ELR (cell line): ENCODE results near the gene LAS1L.
"Not testable (repeated sequence)": the region's sequence is repeated elsewhere in the genome, so short reads cannot be mapped to it uniquely, and the experiment has no call there.

ENCODE experiments used
- DNase-seq: peaks from one replicate; pipeline ENCODE4 v3.0.0-alpha.2; 2015; ENCODE audit warnings: low read depth

LAS1L gene

DNA sequence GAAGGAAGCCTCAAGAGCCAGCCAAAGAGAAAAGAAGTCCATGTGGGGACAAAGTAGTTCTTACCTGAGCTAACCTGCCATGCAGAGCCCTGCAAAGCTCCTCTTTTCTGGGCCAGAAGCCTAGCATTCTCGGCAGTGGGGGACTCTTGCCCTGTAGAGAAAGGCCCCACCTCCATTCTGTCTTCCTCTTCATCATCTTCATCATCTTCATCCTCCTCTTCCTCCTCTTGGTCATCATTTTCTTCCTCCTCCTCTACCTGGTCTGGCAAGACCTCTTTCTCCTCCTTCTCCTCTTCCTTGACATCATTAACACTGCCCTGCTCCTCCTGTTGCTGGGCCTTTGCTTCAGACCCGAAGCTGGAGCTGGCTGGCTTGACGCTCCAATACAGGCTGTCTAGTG lies 16.7 kb downstream of the LAS1L start:
- DNase-seq = no peak

DNA sequence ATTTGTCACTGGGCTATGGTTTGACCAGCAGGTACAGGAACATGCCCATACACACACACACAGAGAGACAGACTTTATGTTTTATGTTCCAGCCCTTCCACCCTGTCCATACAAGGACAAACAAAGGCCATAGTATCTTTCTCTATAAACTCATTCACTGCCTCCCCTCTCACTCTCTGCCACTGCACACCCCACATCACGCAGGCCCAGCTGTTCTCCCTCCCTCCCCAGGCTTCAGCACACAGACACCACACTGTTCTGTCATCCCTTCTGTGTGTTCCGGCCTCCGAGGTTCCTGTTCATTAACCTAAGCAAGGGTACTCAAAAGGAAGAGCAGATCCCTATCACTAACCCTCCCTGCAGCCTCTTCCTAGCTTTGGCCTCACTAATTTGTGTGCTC lies 17.8 kb downstream of the LAS1L start:
- DNase-seq = no peak

DNA sequence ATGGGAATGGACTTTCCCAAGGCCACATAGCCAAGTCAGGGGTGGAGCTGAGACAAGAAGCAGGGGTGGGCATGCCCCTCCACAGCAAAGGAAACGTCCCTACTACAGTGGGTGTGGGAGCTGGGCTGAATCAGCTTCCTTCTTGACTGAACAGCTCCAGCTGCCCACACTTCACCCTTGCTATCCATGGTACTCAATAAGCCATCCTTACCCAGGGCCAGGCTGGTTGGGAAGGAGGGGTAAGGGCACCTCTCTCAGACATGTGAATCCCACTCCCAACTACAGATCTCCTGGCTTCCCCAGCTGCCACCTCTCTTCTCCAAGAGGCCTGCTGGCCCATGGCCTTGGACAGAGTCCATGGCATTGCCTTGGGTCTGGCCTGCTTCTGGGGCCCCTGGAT lies 21.0 kb downstream of the LAS1L start:
- DNase-seq = no peak

DNA sequence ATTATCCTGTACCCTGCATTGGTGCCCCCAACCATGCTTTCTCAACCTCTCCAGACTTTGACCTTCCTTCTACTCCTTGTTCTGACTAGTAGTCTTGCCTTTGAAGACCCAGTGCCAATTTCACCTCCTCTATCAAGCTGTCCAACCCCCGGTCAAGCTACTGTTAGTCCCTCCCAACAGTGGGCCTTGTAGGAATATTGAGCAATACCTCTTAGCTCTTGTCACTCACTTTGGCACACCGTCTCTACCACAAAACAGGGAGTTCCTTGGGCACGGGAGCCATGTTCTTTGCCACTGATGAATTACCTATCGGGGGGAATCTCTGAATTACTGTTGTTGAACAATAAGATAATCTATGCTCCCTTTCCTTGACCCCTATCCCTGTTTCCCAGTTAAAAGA lies 25.2 kb downstream of the LAS1L start:
- no peak for DNase-seq

DNA sequence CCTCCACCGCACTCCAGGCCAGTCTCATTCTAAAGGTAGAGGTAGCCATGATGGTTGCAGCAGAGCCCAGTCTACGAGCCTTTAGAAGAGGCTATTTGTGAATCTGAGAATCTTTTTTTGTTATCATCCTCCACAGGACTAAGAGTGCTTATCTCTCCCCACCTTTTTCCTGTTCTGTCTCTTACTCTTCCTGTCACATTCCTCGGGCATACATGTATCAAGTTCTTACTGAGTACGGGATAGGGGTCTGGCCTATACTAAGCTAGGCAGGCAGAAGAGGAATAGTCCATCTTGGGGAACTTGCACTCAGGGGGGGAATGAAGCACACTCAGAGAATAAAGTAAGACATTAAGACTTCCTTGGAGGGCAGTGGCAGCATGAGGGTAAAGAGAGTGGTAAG lies 25.7 kb downstream of the LAS1L start:
- no peak for DNase-seq

DNA sequence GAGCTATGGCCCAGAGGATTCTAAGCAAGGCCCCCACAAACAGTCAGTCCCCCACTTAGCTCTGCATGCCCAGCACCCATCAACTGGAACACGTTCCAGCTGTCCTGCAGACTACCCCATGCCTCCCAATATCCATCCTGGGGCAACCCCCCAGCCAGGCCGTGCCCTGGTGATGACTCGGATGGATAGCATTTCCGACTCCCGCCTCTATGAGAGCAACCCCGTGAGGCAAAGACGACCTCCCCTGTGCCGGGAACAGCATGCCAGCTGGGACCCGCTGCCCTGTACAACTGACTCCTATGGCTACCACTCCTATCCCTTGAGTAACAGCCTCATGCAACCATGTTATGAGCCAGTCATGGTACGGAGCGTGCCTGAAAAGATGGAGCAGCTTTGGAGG lies 32.0 kb downstream of the LAS1L start:
- DNase-seq = peak; percentile 1

DNA sequence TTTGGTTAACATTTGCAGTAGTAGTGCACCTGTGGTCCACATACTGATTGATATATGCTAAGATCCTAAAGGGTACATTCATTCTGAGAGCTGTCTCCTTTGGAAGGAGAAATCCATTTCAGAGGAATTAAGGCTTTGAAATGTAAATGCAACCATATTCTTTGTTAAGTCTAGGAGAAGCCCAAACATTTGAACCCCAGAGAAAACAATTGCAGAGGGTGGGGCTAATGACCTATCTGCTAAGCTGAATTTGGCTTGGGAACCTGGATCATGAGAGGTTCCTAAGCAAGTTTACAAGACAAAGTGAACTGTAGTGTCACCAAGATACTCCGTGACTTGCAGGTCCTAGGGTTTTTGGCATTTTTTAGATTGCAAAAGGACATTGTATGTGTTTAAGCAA lies 41.2 kb downstream of the LAS1L start:
- DNase-seq = no peak

DNA sequence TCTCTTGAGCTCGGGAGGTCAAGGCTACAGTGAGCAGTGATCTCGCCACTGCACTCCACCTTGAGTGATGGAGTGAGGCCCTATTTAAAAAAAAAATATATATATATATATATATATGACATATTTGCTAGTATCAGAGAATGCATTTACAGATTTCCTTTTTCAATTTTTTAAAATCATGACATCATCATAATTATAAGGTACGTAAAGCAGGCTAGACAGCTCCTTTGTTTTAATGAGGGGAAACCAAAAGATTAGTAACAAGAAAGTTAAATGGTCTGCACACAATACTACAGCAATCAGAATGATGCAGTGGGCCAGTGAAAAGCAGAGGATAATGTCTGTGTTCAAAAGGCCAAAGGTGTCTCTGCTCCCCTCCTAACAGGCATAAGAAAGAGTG lies 43.0 kb downstream of the LAS1L start:
- DNase-seq = no peak

DNA sequence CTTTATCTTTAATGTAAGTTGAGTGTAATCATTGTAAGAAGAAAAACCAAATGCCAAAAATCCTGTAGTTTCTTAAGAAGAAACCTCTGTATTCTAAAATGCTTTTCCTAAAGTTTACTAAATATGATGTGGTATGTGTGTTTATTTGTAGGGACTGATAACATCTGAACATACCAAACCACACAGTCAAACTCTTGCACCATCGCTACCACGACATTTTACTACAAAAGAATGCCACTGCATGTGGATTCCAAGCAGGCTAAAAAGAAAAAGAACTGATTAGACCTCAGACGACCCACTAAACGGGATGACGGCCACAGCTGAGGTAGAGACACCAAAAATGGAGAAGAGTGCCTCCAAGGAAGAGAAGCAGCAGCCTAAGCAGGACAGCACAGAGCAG lies 46.1 kb downstream of the LAS1L start:
- DNase-seq = peak; percentile 34

DNA sequence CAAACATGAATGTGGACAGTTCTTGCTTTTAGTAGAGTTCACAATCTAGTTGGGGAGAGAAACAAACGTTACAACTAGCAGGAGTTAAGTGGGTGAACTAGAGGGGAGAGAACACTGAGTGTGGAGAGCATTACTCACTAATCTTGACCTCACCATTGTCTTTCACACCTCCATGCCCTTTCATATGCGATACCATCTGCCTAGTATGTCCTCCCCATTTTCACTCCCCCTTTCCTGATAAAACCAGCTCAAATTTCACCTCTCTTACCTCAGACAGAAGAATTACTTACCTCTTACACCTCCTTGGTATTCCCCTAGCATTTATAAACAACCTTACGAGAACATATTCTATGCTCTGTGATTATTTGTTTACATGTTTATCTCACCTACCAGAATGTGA lies 53.6 kb downstream of the LAS1L start:
- DNase-seq = no peak

DNA sequence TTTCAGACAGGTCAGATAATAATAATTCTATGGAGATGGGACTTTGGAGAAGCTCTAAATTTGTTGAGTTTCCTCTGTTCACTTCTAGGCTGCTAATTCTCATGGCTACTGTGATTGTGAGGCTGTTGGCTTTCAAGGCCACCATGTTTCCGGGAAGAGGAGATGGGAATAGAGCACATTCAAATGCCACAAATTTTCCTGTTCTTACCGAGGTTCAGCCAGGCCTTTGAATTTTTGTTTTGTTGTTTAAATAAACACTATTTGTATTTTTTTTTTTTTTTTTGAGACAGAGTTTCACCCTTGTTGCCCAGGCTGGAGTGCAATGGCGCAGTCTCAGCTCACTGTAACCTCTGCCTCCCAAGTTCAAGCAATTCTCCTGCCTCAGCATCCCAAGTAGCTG lies 55.5 kb downstream of the LAS1L start:
- not testable (repeated sequence) for DNase-seq

DNA sequence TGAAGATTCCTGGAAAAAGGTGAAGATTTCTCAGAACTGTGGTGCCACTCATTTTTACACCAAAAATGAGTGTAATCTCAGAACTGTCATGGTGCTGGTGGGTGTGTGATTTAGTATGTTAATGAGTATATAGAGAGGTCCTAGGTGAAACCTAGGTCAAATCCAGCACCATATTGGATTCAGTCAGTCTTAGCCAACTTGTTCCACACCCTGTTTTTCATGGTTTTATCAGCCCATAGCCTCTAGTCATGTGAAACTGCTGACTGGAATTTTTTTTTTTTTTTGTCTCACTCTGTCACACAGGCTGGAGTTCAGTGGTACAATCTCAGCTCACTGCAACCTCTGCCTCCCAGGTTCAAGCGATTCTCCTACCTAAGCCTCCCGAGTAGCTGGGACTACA lies 58.0 kb downstream of the LAS1L start:
- DNase-seq = no peak

DNA sequence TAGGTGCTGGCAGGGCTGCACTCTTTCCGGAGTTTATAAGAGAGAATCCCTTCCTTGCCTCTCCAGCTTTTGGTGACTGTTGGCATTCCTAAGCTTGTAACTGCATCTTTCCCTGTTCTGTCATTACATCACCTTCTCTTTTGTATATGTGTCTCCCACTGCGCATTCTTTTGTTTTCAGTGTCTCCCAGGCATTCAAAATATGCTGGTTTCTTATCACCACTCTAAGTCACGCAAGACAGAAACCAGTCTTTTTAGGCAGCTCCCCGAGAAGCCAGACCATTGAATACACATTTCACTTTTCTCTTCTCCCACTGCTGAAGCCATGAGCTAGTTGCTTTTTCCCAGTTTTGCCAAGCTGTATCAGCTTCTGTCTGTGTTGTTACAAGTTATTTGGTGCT lies 71.0 kb downstream of the LAS1L start:
- DNase-seq = peak; percentile 1
